Measurements from ENCODE around the gene SLC35G4.
"Not testable (repeated sequence)": the region's sequence is repeated elsewhere in the genome, so short reads cannot be mapped to it uniquely, and the experiment has no call there.

SLC35G4 gene

DNA sequence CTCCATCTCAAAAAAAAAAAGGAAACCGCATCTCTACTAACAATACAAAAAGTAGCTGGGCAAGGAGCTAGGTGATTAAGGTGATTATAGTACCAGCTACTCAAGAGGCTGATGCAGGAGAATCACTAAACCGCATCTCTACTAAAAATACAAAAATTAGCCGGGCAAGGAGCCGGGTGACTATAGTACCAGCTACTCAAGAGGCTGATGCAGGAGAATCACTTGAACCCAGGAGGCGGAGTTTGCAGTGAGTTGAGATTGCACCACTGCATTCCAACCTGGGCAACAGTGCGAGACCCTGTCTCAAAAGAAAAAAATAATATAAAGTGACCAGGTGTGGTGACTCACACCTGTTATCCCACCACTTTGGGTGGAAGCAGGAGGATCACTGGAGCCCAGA is 5.6 kb downstream of the SLC35G4 start:
- not testable (repeated sequence) for DNase-seq

DNA sequence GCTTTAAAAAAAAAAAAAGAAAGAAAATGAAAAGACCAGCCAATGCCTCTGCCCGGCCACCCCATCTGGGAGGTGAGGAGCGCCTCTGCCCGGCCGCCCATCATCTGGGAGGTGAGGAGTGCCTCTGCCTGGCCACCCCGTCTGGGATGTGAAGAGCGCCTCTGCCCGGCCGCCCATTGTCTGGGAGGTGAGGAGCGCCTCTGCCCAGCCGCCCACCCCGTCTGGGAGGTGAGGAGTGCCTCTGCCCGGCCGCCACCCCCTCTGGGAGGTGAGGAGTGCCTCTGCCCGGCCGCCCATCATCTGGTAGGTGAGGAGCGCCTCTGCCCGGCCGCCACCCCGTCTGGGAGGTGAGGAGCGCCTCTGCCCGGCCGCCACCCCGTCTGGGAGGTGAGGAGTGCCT is 37.9 kb downstream of the SLC35G4 start:
- not testable (repeated sequence) for DNase-seq

- DNase-seq, result not testable (repeated sequence)
Measured at GRCh38 chr18:11647804-11648203, 38.4 kb downstream of the SLC35G4 start.

DNA sequence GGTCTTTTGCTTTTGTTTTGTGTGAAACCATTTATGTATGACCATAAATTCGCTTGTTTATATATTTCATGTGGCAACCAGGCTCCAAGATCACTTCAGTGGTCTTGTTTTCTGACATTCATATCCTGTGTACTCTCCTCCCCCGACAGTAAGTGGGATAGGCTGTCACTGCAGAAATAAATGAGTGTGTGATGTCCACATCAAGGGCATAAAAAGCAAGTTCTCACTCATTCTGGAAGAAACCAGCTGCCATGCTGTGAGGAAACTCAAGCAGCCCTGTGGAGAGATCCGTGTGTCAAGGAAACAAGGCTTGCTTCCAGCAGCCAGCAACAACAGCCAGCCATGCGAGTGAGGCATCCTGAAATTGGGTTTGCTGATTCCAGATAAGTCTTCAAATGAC is 40.4 kb downstream of the SLC35G4 start:
- no peak for DNase-seq

- DNase-seq, result no peak
Measured at GRCh38 chr18:11651899-11652298, 42.5 kb downstream of the SLC35G4 start.

DNA sequence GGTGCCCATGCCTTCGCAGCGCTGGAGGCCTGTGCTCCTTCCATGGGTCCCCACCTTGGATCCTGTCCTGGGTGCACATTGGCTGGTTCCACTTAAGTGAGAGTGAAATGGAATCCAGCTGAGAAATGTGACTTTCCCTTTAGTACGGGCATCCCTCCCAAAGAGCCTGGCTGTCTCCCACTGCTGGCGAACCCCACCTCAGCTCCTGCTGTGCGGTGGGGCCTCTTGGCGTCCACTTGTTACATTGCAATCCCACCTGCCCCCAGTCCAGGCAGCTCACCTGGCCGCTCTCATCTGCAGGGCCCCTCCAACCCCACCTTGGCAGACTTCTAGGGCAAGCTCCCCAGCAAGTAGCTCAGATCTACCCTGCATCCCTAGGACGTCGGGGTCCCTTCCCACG is 44.1 kb downstream of the SLC35G4 start:
- DNase-seq, result no peak

- peak; percentile 76 for DNase-seq
Measured at GRCh38 chr18:11654736-11655605, 45.6 kb downstream of the SLC35G4 start.

DNA sequence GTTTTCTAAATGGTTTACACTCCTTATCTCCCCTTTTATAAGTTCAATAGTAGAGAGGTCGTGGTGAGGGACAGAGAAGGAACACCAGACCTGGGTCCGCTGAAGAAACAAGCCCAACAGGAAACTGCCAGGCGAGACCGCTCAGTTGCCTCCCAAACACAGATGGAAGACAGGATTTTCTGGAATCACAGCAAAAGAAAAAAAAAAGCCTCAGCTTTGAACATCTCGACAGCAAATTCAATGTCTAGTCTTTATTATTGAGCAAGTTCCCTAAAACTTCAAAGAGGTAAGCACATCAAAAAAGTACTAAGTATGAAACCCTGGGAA is 46.2 kb downstream of the SLC35G4 start:
- no peak for DNase-seq

DNA sequence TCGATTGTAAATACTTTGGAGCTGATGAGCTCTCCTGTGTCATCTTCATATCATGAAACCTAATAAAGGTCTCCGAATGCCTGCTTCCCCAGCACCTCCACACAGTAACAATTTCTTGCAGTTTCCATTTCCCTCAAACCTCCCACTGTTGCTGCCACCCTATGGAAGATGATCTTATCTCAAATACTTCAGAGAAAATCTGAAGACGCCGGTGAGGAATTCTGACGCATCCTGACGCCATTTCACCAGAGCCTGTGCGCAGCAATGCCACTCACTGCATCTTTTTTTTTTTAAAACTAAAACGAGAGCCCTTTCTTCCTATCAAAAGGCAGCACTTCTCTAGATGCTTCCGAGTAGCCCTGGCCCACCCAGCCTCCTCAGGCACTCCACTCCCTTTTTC is 47.8 kb downstream of the SLC35G4 start:
- no peak for DNase-seq

DNA sequence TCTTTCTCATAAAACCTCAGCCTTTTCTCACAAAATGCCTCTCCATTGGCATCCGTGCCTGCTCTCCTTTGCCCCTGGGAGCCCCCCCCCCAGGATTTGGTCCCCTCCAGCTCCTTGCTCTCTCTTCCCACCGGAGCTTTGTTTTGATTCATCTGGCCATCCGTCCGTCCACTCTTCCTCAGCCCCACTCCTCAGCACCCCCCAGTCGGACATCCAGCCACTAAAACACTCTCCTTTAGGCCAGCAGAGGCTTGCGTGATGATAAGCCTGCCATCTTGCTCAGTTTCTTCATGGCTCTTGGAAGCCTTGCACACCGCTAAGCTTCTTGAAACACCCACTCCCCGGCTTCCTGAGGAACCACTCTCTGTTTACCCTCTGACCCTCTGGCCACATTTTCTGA is 48.2 kb downstream of the SLC35G4 start:
- DNase-seq, result no peak

DNA sequence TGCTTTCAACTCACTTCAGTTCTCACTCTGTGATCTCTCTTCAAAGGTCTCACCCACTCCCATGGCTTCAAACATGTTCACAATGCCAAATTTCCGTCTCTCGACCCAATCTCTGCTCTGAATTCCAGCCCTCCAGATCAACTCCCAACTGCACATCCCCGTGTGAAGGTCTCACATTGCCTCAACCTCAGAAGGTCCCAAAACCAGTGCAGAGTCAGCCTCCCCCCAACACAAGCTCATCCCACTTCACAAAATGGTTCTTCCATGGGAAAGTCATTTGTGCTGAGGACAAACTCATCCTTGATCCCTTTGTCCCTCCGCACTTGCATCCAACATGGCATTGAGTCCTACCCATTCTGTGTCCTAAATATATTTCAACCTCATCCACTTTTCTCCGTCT is 48.6 kb downstream of the SLC35G4 start:
- DNase-seq, result no peak

DNA sequence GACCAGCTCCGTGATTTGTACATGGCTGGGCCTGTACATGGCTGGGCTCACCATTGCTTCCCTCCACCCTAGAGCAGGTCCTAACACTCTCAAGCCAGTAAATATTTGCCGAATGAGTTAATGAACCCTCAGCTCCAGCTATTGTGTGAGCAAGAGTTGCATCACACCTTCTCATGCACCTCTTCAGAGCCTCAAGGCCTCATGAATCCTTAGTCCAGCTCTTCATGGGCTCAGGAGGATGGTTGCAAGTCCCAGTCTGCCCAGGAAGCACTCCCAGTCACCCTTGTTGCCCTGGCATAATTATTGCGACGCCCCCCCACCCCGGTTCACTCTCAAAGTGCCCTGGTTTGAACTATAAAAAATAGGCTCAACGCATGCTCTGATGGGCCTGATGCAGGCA is 49.6 kb downstream of the SLC35G4 start:
- no peak for DNase-seq

Data from activated CD4-positive, alpha-beta T cell treated with anti-CD3 and anti-CD28 coated beads for 48 hours (primary cell).